Endodermal cell (in vitro differentiated cells): ENCODE data around the gene VWA3A. TPM values are rescaled to one million over a fixed set of nuclear protein-coding genes. Genes with fewer than 3 reads are reported as not detected.

ENCODE experiments used
- DNase-seq: peaks from one replicate; pipeline ENCODE4 v3.0.0-alpha.2; 2017
- H3K27ac ChIP-seq: 2 replicates; pipeline ENCODE4 v1.5.1; 2013; ENCODE audit warnings: mild to moderate bottlenecking, low read depth, low read length, moderate library complexity
- H3K27me3 ChIP-seq: 2 replicates; pipeline ENCODE4 v1.6.1; 2013; ENCODE audit warnings: mild to moderate bottlenecking, low read length, moderate library complexity; ENCODE audit not compliant: insufficient read depth, control insufficient read depth, poor library complexity, severe bottlenecking
- H3K36me3 ChIP-seq: 2 replicates; pipeline ENCODE4 v1.7.0; 2013; ENCODE audit warnings: mild to moderate bottlenecking, low read length, moderate library complexity; ENCODE audit not compliant: control insufficient read depth, insufficient read depth
- H3K4me1 ChIP-seq: one replicate; pipeline ENCODE4 v1.7.0; 2013; ENCODE audit warnings: low read length; ENCODE audit not compliant: control insufficient read depth, insufficient read depth
- H3K4me3 ChIP-seq: 2 replicates; pipeline ENCODE4 v1.5.1; 2013; ENCODE audit warnings: mild to moderate bottlenecking, low read length, moderate library complexity
- H3K9ac ChIP-seq: 2 replicates; pipeline ENCODE4 v1.6.1; 2013; ENCODE audit warnings: mild to moderate bottlenecking, low read length, moderate library complexity; ENCODE audit not compliant: poor library complexity, severe bottlenecking; ENCODE audit errors: extremely low read depth
- H3K9me3 ChIP-seq: 2 replicates; pipeline ENCODE4 v1.6.1; 2013; ENCODE audit warnings: mild to moderate bottlenecking, low read length, moderate library complexity; ENCODE audit not compliant: control insufficient read depth
- H3K27ac Mint-ChIP-seq: 2 replicates; pipeline ENCODE4 v1.8.0; 2020; ENCODE audit warnings: mixed read lengths
- H3K27me3 Mint-ChIP-seq: 2 replicates; pipeline ENCODE4 v1.8.0; 2021; ENCODE audit warnings: mild to moderate bottlenecking, mixed read lengths; ENCODE audit not compliant: insufficient read depth
- H3K36me3 Mint-ChIP-seq: 2 replicates; pipeline ENCODE4 v1.8.0; 2020; ENCODE audit warnings: low read depth, mixed read lengths
- H3K4me1 Mint-ChIP-seq: 2 replicates; pipeline ENCODE4 v1.8.0; 2020; ENCODE audit warnings: mixed read lengths
- H3K4me3 Mint-ChIP-seq: 2 replicates; pipeline ENCODE4 v1.8.0; 2020; ENCODE audit warnings: mild to moderate bottlenecking, moderate library complexity, mixed read lengths
- H3K9me3 Mint-ChIP-seq: 2 replicates; pipeline ENCODE4 v1.8.0; 2020; ENCODE audit warnings: mild to moderate bottlenecking, mixed read lengths
- CTCF ChIP-seq: fragments of 200-600 bp; sonication (generic); conservative IDR thresholded peaks from 2 replicates; pipeline ENCODE4 v1.5.0; 2021; ENCODE audit warnings: antibody characterized with exemption, mild to moderate bottlenecking
- WGBS, 2 experiments: methylation state at CpG; one replicate each; pipeline versions ENCODE4 v1.1.5 to v1.1.7; 2013; ENCODE audit warnings: missing lambda C conversion rate in 2 of 2, mixed read lengths in 1 of 2; ENCODE audit not compliant: insufficient coverage in 1 of 2, insufficient read length in 1 of 2; 5-methylcytosine and 5-hydroxymethylcytosine counted together
- total RNA-seq, 2 donors: library from RNA; stranded (reverse); fragmentation: NEBNext Ultra II Directional in 1 of 2; extraction: Animal tissue kit (Norgen Biotek cat#: 25700) in 1 of 2; gene quantifications; 2 replicates in 1 of 2; 3 replicates in 1 of 2; pipeline ENCODE4 v1.2.1, GENCODE V29; 2021

The VWA3A gene
- total RNA-seq, 2 donors from 2014 or later: 0.18 to 0.40 TPM

DNA sequence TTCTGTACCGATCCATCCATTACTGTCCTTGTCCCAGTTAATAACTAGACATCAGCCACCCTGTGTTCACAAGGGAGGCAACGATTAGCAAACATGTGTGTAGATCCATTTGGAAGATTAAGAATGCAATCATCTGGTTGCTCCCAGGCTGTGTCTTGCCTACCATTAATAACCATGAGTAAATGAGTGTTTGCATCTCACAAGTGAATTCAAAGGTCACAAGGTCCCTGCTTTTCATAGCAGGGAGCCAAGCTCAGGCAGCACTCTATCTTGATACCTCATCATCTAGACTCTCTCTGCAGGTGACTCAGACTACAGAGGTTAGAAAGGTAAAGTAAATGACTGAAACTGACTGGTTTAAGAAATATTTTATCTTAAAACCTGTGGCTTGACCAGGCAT lies 25.3 kb downstream of the VWA3A start:
- Mint-ChIP-seq H3K9me3 (no peaks in the 10 kb centered on the region), H3K27ac (no peak overlapping the region), H3K4me1 (no peaks in the 10 kb centered on the region), H3K4me3 (no peak overlapping the region), H3K36me3 (no peaks in the 10 kb centered on the region), H3K27me3 (peaks cover 5% of the 10 kb centered on the region)
- Histone ChIP-seq H3K4me3 (no peak overlapping the region), H3K4me1 (no peaks in the 10 kb centered on the region), H3K36me3 (no peaks in the 10 kb centered on the region), H3K27ac (no peak overlapping the region), H3K27me3 (no peaks in the 10 kb centered on the region), H3K9me3 (no peaks in the 10 kb centered on the region), H3K9ac (no peak overlapping the region)
- WGBS, 2 experiments: 95 to 100% methylated on average over 2 of the region's 2 CpGs
- no peak for DNase-seq
- TF ChIP-seq CTCF: no peak

- Histone ChIP-seq H3K9ac (no peak overlapping the region), H3K36me3 (no peaks in the 10 kb centered on the region), H3K4me3 (no peak overlapping the region), H3K27me3 (no peaks in the 10 kb centered on the region), H3K27ac (no peak overlapping the region), H3K4me1 (no peaks in the 10 kb centered on the region), H3K9me3 (no peaks in the 10 kb centered on the region)
- no peaks in the 10 kb centered on the region for H3K36me3 Mint-ChIP-seq
- peak; percentile 67 for TF ChIP-seq CTCF
- H3K9me3 Mint-ChIP-seq: no peaks in the 10 kb centered on the region
- WGBS, 2 experiments: 85% methylated on average over 3 of the region's 3 CpGs; no CpG with 5 or more reads in 1 of the 2 experiments
- no peak overlapping the region for H3K4me3 Mint-ChIP-seq
- peaks cover 5% of the 10 kb centered on the region for H3K27me3 Mint-ChIP-seq
- no peak overlapping the region for H3K27ac Mint-ChIP-seq
- DNase-seq: peak; percentile 54
- no peaks in the 10 kb centered on the region for H3K4me1 Mint-ChIP-seq
Measured at GRCh38 chr16:22120440-22120839, 28.1 kb downstream of the VWA3A start.

DNA sequence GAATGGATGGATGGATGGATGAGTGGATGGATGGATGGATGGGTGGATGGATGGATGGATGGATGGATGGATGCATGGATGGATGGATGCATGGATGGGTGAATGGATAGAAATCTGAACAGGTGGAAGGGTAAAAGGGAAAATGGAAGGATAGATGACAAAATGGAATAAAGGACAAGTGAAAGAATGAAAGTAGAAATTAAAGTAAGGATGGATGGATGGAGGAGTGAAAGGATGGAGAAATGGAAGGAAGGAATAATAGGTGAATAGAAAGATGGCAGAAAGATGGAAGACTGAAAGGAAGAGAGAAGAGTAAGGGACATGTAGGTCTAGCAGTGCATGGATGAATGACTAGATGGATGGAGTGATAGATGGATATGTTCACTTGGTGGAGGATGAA lies 29.9 kb downstream of the VWA3A start:
- no peak overlapping the region for H3K4me3 Mint-ChIP-seq
- H3K27ac Mint-ChIP-seq: no peak overlapping the region

More for the DNA sequence above, 29.9 kb downstream of the VWA3A start:
- no peaks in the 10 kb centered on the region for H3K4me1 Mint-ChIP-seq
- no peak for TF ChIP-seq CTCF
- H3K27me3 Mint-ChIP-seq: peaks cover 5% of the 10 kb centered on the region
- Histone ChIP-seq H3K9me3 (no peaks in the 10 kb centered on the region), H3K27me3 (no peaks in the 10 kb centered on the region), H3K4me3 (no peak overlapping the region), H3K9ac (no peak overlapping the region), H3K27ac (no peak overlapping the region), H3K4me1 (no peaks in the 10 kb centered on the region), H3K36me3 (no peaks in the 10 kb centered on the region)
- no peaks in the 10 kb centered on the region for H3K36me3 Mint-ChIP-seq
- no peak for DNase-seq
- no peaks in the 10 kb centered on the region for H3K9me3 Mint-ChIP-seq
